NB4 (cell line): ENCODE results near the gene ANKRD53.

Experiments
- DNase-seq: peaks from one replicate; pipeline ENCODE4 v3.0.0; 2010; ENCODE audit warnings: low read depth
- H3K4me3 ChIP-seq: one replicate; pipeline ENCODE4 v1.5.1; 2011; ENCODE audit warnings: mild to moderate bottlenecking, low read depth, low read length, moderate library complexity
- CTCF ChIP-seq: IDR thresholded peaks from one replicate; pipeline ENCODE4 v1.5.1; 2012; ENCODE audit warnings: low read depth, low read length
- MAX ChIP-seq: IDR thresholded peaks from 2 replicates; pipeline ENCODE4 v1.6.1; 2011; ENCODE audit warnings: low read depth, low read length
- MYC ChIP-seq: IDR thresholded peaks from 2 replicates; pipeline ENCODE4 v1.6.1; 2011; ENCODE audit warnings: low read depth, low read length
- POLR2A ChIP-seq: IDR thresholded peaks from 2 replicates; pipeline ENCODE4 v1.6.1; 2011; ENCODE audit warnings: mild to moderate bottlenecking; ENCODE audit not compliant: insufficient read length; ENCODE audit errors: extremely low read depth

ANKRD53 gene

GRCh38 chr2:70942396-70943204 is 35.8 kb upstream of the ANKRD53 start:
- H3K4me3 ChIP-seq, result no peak overlapping the region
- no peak for DNase-seq

DNA sequence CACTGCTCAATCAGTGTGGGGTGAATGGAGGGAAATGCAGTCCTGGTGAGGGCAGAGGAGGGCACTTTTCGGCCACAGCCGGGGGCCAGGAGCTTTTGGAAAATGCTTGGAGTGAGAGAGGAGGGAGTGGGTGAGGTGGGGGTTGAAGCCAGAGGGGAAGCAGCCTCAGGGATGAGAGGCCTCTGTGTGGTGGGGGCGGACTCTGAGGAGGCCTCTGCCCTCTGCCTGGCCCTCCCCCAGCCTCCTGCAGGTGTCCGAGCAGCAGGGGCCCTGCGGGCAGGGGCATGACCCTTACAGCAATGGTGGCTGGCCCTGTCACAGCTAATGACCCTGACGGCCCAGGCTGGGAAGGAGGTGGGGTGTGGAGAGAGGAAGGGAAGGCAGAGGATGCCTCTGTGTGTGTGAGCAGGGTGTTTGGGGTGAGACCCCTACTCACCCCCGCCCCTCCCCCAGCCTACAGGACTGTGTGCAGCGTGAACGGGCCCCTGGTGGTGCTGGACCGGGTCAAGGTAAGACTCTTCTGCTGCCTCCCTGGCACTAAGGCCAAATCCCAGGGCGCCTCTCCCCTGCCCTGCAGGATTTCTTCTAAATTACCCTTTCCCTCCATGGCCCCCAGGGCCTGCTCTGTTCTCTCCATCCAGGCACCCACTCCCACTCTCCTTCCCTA is 35.1 kb upstream of the ANKRD53 start:
- TF ChIP-seq MYC, result no peak
- no peak for TF ChIP-seq MAX
- no peak for TF ChIP-seq POLR2A
- no peak for TF ChIP-seq CTCF
- no peak for DNase-seq
- H3K4me3 ChIP-seq, result no peak overlapping the region

More at GRCh38 chr2:70942396-70943204, 35.8 kb upstream of the ANKRD53 start:
- no peak for TF ChIP-seq CTCF
- no peak for TF ChIP-seq POLR2A
- no peak for TF ChIP-seq MYC
- no peak for TF ChIP-seq MAX

DNA sequence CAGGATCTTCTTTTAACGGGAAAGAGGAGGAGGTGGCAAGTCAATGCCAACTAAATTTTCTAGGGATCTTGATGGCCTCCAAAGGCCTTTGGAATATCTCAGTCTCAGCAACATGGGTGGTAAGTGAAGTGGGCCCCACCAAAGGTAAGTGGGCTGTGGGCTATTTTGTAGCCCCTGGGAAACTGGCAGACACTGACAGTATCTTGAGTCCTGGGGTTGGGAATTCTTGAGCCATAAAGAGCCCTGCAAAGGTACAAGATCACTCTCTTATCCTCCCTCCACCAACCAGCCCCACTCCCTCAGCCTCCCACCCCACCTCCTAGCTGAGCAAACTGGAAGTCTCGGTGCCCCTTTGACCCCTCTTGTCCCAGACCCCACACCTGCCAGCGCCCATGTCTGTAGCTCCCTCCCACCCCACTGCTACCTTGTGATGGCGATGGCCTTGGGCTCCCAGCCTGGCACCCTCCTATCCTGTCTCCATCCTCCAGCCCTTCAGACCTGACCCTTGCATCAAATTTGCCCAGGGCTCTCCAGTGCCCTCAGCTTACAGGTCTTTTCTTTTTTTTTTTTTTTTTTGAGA is 34.2 kb upstream of the ANKRD53 start:
- H3K4me3 ChIP-seq, result no peak overlapping the region
- DNase-seq, result no peak
- TF ChIP-seq MAX (no peak), POLR2A (no peak), CTCF (no peak), MYC (no peak)

DNA sequence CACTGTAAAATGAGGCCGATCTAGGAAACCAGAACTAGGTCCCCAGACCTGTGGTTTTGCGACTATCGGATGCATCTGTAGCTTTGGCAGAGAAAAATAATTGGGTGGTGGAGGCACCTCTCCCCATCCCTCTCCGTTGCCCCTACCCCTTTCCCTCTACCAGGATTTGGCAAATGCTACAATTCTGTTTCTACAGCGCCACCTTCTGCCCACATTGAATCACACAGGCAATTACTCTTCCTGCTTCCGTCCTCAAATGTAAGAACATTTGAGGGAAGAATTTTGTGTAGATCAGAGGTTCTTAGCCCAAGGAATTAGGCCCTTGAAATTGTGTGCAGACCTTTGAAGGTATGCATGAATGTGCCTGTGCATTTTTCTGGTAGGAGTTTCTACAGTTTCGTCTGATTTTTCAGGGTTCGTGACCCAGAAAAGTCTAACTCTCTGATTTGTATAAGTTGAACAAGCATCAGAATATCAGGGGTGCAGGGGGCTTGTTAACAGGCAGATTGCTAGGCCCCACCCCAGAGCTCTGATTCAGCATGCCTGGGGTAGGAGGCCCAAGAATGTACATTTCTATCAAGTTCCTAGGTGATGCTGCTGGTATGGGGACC is 31.5 kb upstream of the ANKRD53 start:
- peak; percentile 77 for DNase-seq
- no peak overlapping the region for H3K4me3 ChIP-seq
- TF ChIP-seq MAX (no peak), MYC (no peak), CTCF (peak; percentile 85), POLR2A (no peak)

DNA sequence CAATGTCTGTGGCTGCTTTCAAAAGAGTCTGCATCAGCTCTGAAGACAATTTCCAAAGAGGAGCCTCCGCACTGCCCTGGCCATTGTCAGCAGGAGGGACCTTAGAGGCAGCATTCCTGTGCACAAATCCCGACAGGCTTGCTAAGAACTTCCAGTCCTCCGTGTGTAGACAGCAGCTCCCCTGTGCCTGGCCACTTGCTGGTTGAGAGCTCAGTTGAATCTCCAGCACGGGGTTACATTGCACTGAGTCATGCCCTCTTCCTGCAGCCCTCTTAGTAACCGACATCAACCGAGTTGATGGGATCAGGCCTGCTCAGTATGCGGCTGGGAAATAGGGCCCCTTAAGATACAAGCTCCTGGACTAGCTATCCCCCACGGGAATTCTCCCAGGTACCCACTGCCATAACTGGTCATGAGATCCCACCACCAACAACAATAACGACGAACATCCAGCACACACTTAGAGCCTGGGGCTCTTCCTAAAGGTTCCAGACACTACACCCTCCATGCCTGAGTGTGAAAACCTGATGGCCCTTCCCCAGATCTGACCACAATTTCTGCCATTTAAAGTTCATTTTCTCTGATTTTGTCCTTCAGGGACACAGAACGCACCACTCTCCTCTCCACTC is 30.8 kb upstream of the ANKRD53 start:
- no peak overlapping the region for H3K4me3 ChIP-seq
- no peak for DNase-seq
- no peak for TF ChIP-seq MAX
- no peak for TF ChIP-seq CTCF
- TF ChIP-seq MYC, result no peak
- no peak for TF ChIP-seq POLR2A
